ENCODE measurements around the gene ZRANB3. TPM values are rescaled to one million over a fixed set of nuclear protein-coding genes. Genes with fewer than 3 reads are reported as not detected.
"Not testable (repeated sequence)": the region's sequence is repeated elsewhere in the genome, so short reads cannot be mapped to it uniquely, and the experiment has no call there.

Gene ZRANB3
- total RNA-seq, 1 donor from 2014 or later = 1.4 TPM

GRCh38 chr2:135424849-135425248, 106.2 kb downstream of the ZRANB3 start:
- H3K27me3 ChIP-seq (ENCODE audit: low read depth) = no peaks in the 10 kb centered on the region
- no peak overlapping the region for H3K27ac ChIP-seq (replicated peaks)
- H3K4me3 ChIP-seq = no peak overlapping the region
- H3K36me3 ChIP-seq = no peaks in the 10 kb centered on the region
- intact Hi-C loops (cut with micrococcal nuclease) = no loop called here
- no peaks in the 10 kb centered on the region for H3K4me1 ChIP-seq
- H3K9me3 ChIP-seq (replicated peaks) = peaks cover 26% of the 10 kb centered on the region
- no peak for DNase-seq
- TF ChIP-seq, protein P1, sequence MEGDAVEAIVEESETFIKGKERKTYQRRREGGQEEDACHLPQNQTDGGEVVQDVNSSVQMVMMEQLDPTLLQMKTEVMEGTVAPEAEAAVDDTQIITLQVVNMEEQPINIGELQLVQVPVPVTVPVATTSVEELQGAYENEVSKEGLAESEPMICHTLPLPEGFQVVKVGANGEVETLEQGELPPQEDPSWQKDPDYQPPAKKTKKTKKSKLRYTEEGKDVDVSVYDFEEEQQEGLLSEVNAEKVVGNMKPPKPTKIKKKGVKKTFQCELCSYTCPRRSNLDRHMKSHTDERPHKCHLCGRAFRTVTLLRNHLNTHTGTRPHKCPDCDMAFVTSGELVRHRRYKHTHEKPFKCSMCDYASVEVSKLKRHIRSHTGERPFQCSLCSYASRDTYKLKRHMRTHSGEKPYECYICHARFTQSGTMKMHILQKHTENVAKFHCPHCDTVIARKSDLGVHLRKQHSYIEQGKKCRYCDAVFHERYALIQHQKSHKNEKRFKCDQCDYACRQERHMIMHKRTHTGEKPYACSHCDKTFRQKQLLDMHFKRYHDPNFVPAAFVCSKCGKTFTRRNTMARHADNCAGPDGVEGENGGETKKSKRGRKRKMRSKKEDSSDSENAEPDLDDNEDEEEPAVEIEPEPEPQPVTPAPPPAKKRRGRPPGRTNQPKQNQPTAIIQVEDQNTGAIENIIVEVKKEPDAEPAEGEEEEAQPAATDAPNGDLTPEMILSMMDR (IDR thresholded peaks at IDR 0.05; ENCODE audit: borderline replicate concordance) = no peak

DNA sequence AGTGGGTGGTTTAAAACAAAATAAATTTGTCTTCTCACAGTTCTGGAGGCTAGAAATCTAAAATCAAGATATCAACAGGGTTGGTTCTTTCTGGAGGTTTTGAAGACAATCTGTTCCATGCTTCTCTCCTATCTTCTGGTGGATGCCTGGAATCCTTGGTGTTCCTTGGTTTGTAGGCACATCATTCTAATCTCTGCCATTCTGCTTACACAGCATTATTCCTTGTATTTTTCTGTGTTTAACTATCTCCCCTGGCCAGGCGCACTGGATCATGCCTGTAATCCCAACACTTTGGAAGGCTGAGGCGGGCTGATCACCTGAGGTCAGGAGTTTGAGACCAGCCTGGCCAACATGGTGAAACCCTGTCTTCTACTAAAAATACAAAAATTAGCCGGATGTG, 108.1 kb downstream of the ZRANB3 start:
- Histone ChIP-seq H3K4me3 (no peak overlapping the region), H3K9me3 (replicated peaks) (peaks cover 19% of the 10 kb centered on the region), H3K36me3 (no peaks in the 10 kb centered on the region), H3K27me3 (ENCODE audit: low read depth) (no peaks in the 10 kb centered on the region), H3K4me1 (no peaks in the 10 kb centered on the region), H3K27ac (replicated peaks) (no peak overlapping the region)
- DNase-seq = no peak
- intact Hi-C loops (cut with micrococcal nuclease) = no loop called here
- TF ChIP-seq, protein P1 (IDR thresholded peaks at IDR 0.05; ENCODE audit: borderline replicate concordance) = no peak

- Histone ChIP-seq H3K9me3 (replicated peaks) (peaks cover 35% of the 10 kb centered on the region), H3K36me3 (no peaks in the 10 kb centered on the region), H3K4me3 (no peak overlapping the region), H3K27ac (replicated peaks) (no peak overlapping the region), H3K4me1 (no peaks in the 10 kb centered on the region), H3K27me3 (ENCODE audit: low read depth) (no peaks in the 10 kb centered on the region)
- intact Hi-C loops (cut with micrococcal nuclease) = no loop called here
- no peak for DNase-seq
- TF ChIP-seq, protein P1 (IDR thresholded peaks at IDR 0.05; ENCODE audit: borderline replicate concordance) = no peak
Measured at GRCh38 chr2:135411646-135412045, 119.4 kb downstream of the ZRANB3 start.

GRCh38 chr2:135409436-135409835, 121.6 kb downstream of the ZRANB3 start:
- Histone ChIP-seq H3K27ac (replicated peaks) (no peak overlapping the region), H3K4me1 (no peaks in the 10 kb centered on the region), H3K27me3 (ENCODE audit: low read depth) (no peaks in the 10 kb centered on the region), H3K36me3 (no peaks in the 10 kb centered on the region), H3K4me3 (no peak overlapping the region), H3K9me3 (replicated peaks) (peaks cover 46% of the 10 kb centered on the region)
- intact Hi-C loops (cut with micrococcal nuclease) = no loop called here
- TF ChIP-seq, protein P1 (IDR thresholded peaks at IDR 0.05; ENCODE audit: borderline replicate concordance) = no peak
- no peak for DNase-seq

DNA sequence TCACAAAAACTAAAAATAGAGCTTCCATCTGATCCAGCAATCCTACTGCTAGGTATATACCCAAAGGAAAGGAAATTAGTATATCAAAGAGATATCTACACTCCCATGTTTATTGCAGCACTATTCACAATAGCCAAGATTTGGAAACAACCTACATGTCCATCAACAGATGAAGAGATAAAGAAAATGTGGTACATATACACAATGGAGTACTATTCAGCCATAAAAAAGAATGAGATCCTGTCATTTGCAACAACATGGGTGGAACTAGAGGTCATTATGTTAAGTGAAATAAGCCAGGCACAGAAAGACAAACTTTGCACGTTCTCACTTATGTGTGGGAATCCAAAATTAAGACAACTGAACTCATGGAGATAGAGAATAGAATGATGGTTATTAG, 134.8 kb downstream of the ZRANB3 start:
- H3K4me3 ChIP-seq; DNase-seq; H3K27me3 ChIP-seq (ENCODE audit: low read depth); H3K9me3 ChIP-seq (replicated peaks); H3K36me3 ChIP-seq; H3K27ac ChIP-seq (replicated peaks); intact Hi-C loops (cut with micrococcal nuclease); H3K4me1 ChIP-seq: not testable (repeated sequence)

- Histone ChIP-seq H3K9me3 (replicated peaks) (peaks cover 38% of the 10 kb centered on the region), H3K27me3 (ENCODE audit: low read depth) (no peaks in the 10 kb centered on the region), H3K4me3 (no peak overlapping the region), H3K4me1 (no peaks in the 10 kb centered on the region), H3K36me3 (peaks cover 10% of the 10 kb centered on the region), H3K27ac (replicated peaks) (no peak overlapping the region)
- no peak for DNase-seq
- intact Hi-C loops (cut with micrococcal nuclease) = no loop called here
- TF ChIP-seq, protein P1 (IDR thresholded peaks at IDR 0.05; ENCODE audit: borderline replicate concordance) = no peak
Measured at GRCh38 chr2:135386993-135387392, 144.0 kb downstream of the ZRANB3 start.
